ENCODE results near the gene PHF2. TPM values are rescaled to one million over a fixed set of nuclear protein-coding genes. Genes with fewer than 3 reads are reported as not detected.

The PHF2 gene
- polyA plus RNA-seq, 3 donors: 0.40 to 16.0 (median 0.97) TPM

DNA sequence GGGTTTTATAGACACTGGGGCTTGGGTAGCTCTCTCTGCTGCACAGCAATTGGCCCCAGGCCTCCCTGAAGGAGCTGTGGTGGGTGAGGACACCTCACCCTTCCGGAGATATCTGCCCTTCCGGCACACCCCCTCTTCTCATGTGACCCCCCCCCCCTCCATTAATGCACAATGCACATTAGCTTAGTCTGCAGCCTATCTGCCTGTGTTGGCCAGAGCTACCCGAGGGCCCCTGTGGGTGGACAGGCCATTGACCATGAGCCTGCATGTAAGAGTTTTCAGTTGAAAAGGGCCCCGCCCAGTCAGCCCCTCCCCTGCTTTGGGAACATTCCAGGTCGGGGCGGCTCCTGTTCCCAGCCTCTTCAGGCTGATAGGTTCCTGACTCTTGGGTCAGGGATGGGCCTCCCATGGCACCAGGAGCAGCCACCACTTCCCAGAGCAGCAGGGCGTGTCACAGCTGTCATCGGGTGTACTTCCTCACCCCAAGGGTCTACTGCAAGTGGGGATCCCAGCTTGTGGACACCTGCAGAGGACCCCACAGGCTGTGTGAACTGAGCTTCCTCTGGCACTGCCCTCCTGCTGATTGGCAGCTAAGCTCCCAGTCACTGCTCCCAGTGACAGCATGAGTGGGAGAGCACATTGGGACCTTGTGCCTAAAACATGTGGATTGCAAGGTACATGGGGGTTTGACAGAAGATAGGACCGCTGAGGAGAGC, 17.8 kb downstream of the PHF2 start:
- Mint-ChIP-seq H3K27me3 (ENCODE audit: low read depth in 3 of 3) (no peaks in the 10 kb centered on the region), H3K9me3 (peaks cover 0 to 2% (median 0%) of the 10 kb centered on the region in 7 donors), H3K4me3 (no peak overlapping the region), H3K4me1 (peaks cover 14% of the 10 kb centered on the region), H3K36me3 (peaks cover 5 to 10% of the 10 kb centered on the region in 2 donors), H3K27ac (peak overlapping the region in 1 of 7 donors; percentile 69)
- WGBS (ENCODE audit: insufficient coverage): 90% methylated on average over 7 of the region's 9 CpGs
- H3K27me3 ChIP-seq (ENCODE audit: control insufficient read depth in 2 of 2, insufficient read depth in 2 of 2, low read length in 2 of 2): no peaks in the 10 kb centered on the region
- H4K20me1 ChIP-seq (ENCODE audit: insufficient read depth, low read length): peaks cover 97% of the 10 kb centered on the region
- H3K36me3 ChIP-seq (replicated peaks in 1 of 2; ENCODE audit: control insufficient read depth in 1 of 2, insufficient read depth in 2 of 2, low read length in 2 of 2): no peaks in the 10 kb centered on the region
- H3K4me1 ChIP-seq (ENCODE audit: control insufficient read depth in 1 of 2, insufficient read depth in 2 of 2, low read length in 2 of 2): no peaks in the 10 kb centered on the region
- TF ChIP-seq, protein P1, sequence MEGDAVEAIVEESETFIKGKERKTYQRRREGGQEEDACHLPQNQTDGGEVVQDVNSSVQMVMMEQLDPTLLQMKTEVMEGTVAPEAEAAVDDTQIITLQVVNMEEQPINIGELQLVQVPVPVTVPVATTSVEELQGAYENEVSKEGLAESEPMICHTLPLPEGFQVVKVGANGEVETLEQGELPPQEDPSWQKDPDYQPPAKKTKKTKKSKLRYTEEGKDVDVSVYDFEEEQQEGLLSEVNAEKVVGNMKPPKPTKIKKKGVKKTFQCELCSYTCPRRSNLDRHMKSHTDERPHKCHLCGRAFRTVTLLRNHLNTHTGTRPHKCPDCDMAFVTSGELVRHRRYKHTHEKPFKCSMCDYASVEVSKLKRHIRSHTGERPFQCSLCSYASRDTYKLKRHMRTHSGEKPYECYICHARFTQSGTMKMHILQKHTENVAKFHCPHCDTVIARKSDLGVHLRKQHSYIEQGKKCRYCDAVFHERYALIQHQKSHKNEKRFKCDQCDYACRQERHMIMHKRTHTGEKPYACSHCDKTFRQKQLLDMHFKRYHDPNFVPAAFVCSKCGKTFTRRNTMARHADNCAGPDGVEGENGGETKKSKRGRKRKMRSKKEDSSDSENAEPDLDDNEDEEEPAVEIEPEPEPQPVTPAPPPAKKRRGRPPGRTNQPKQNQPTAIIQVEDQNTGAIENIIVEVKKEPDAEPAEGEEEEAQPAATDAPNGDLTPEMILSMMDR (IDR thresholded peaks at IDR 0.05): no peak
- intact Hi-C loops (cut with micrococcal nuclease): no loop called here
- H3K4me3 ChIP-seq (replicated peaks in 1 of 3; ENCODE audit: low read depth in 2 of 3, low read length in 3 of 3): no peak overlapping the region
- no peak overlapping the region for H3K27ac ChIP-seq (ENCODE audit: low read depth in 1 of 2, low read length in 2 of 2)
- H3K9me3 ChIP-seq (replicated peaks in 1 of 2; ENCODE audit: control insufficient read depth in 1 of 2, insufficient read depth in 1 of 2, low read length in 2 of 2): no peaks in the 10 kb centered on the region
- H3K9ac ChIP-seq (ENCODE audit: insufficient read depth, low read length, poor library complexity, severe bottlenecking): no peak overlapping the region
- no peak overlapping the region for H3K4me2 ChIP-seq (replicated peaks; ENCODE audit: extremely low read depth, low read length, poor library complexity, severe bottlenecking)
- no peak overlapping the region for H2AFZ ChIP-seq (ENCODE audit: insufficient read depth, low read depth, low read length, poor library complexity, severe bottlenecking)
- no peak for DNase-seq
- peaks cover 86% of the 10 kb centered on the region for H3K79me2 ChIP-seq (ENCODE audit: insufficient read depth, low read length)

DNA sequence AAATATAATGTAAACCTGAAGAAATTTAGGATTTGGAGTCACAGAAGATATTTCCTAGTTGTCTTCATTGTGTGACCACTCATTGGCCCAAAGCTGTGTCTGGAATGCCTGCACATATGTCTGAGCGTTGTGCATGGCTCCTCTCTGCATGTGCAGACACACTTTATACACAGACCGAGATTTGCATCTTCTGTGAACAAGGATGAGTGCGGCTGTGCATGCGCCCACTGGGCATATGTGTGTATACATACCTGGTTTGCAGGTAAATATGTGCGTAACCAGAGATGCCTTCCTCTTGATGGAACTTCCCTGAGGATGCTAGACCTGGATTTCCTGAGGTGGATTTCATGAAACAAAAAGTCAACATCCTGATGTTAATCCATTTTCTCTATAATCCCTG, 19.1 kb downstream of the PHF2 start:
- Mint-ChIP-seq H3K36me3 (peaks cover 5 to 10% of the 10 kb centered on the region in 2 donors), H3K4me1 (peaks cover 23% of the 10 kb centered on the region), H3K27me3 (ENCODE audit: low read depth in 3 of 3) (no peaks in the 10 kb centered on the region), H3K4me3 (no peak overlapping the region), H3K9me3 (peaks cover 0 to 2% (median 0%) of the 10 kb centered on the region in 7 donors), H3K27ac (no peak overlapping the region)
- Histone ChIP-seq H3K79me2 (ENCODE audit: insufficient read depth, low read length) (peaks cover 86% of the 10 kb centered on the region), H3K4me1 (ENCODE audit: control insufficient read depth in 1 of 2, insufficient read depth in 2 of 2, low read length in 2 of 2) (peaks cover 5 to 6% of the 10 kb centered on the region in 2 donors), H3K36me3 (replicated peaks in 1 of 2; ENCODE audit: control insufficient read depth in 1 of 2, insufficient read depth in 2 of 2, low read length in 2 of 2) (no peaks in the 10 kb centered on the region), H3K4me3 (replicated peaks in 1 of 3; ENCODE audit: low read depth in 2 of 3, low read length in 3 of 3) (no peak overlapping the region), H3K9me3 (replicated peaks in 1 of 2; ENCODE audit: control insufficient read depth in 1 of 2, insufficient read depth in 1 of 2, low read length in 2 of 2) (no peaks in the 10 kb centered on the region), H4K20me1 (ENCODE audit: insufficient read depth, low read length) (peaks cover 97% of the 10 kb centered on the region), H3K27me3 (ENCODE audit: control insufficient read depth in 2 of 2, insufficient read depth in 2 of 2, low read length in 2 of 2) (no peaks in the 10 kb centered on the region), H2AFZ (ENCODE audit: insufficient read depth, low read depth, low read length, poor library complexity, severe bottlenecking) (no peak overlapping the region), H3K9ac (ENCODE audit: insufficient read depth, low read length, poor library complexity, severe bottlenecking) (no peak overlapping the region), H3K4me2 (replicated peaks; ENCODE audit: extremely low read depth, low read length, poor library complexity, severe bottlenecking) (no peak overlapping the region), H3K27ac (ENCODE audit: low read depth in 1 of 2, low read length in 2 of 2) (no peak overlapping the region)
- intact Hi-C loops (cut with micrococcal nuclease): no loop called here
- TF ChIP-seq, protein P1 (IDR thresholded peaks at IDR 0.05): no peak
- DNase-seq: no peak
- 100% methylated on average over 3 of the region's 5 CpGs for WGBS (ENCODE audit: insufficient coverage)

Data from CD14-positive monocyte (primary cell).